PFSK-1 (cell line): ENCODE results near the gene NTM.

Experiments used
- POLR2AphosphoS5 ChIP-seq: IDR thresholded peaks from 2 replicates; pipeline ENCODE4 v1.6.1; 2012; ENCODE audit warnings: low read depth, mild to moderate bottlenecking, control low read depth, low read length, moderate library complexity
- REST ChIP-seq, 2 experiments: IDR thresholded peaks; 2 replicates each; pipeline versions ENCODE4 v1.6.1 to v1.8.0; 2011 to 2012; ENCODE audit warnings: low read depth in 2 of 2, low read length in 2 of 2, control low read depth in 1 of 2, inconsistent platforms in 1 of 2, mild to moderate bottlenecking in 1 of 2, moderate library complexity in 1 of 2; ENCODE audit not compliant: insufficient read depth in 1 of 2
- SIN3A ChIP-seq: IDR thresholded peaks from 2 replicates; pipeline ENCODE4 v1.6.1; 2012; ENCODE audit warnings: mild to moderate bottlenecking, low read length, moderate library complexity, borderline replicate concordance; ENCODE audit not compliant: insufficient read depth

GRCh38 chr11:132047167-132047566 is 676.8 kb downstream of the NTM start:
- no peak for TF ChIP-seq SIN3A
- no peak for TF ChIP-seq POLR2AphosphoS5
- no peak for TF ChIP-seq REST (IDR thresholded peaks at IDR 0.05; ENCODE audit: insufficient read depth in 1 of 2, low read depth in 2 of 2, low read length in 2 of 2)
